ENCODE data around the gene FBXL7. TPM values are rescaled to one million over a fixed set of nuclear protein-coding genes. Genes with fewer than 3 reads are reported as not detected.

Gene FBXL7
- total RNA-seq, 1 experiment from 2014 or later, result not detected

- intact Hi-C loops (cut with micrococcal nuclease), result no loop called here
- no peaks in the 10 kb centered on the region for H3K36me3 Mint-ChIP-seq (ENCODE audit: insufficient read depth, unreplicated experiment)
- H3K27me3 Mint-ChIP-seq (ENCODE audit: insufficient read depth, unreplicated experiment), result peaks cover 20% of the 10 kb centered on the region
- CTCF ChIA-PET, result interaction anchor here (0.7 kb wide), 1 partner anchor 599 kb away, joined by 3 read pairs; no protein-coding TSS in a partner anchor
- no peaks in the 10 kb centered on the region for H3K9me3 Mint-ChIP-seq (ENCODE audit: unreplicated experiment)
- TF ChIP-seq CTCF (IDR thresholded peaks at IDR 0.05; ENCODE audit: unreplicated experiment), result no peak
- no peak for DNase-seq (ENCODE audit: unreplicated experiment)
- POLR2A ChIA-PET, result no interaction called here
- H3K4me1 Mint-ChIP-seq (ENCODE audit: insufficient read depth, unreplicated experiment), result no peaks in the 10 kb centered on the region
- no TSS peak for BruUV-seq (replicated peaks)
- H3K4me3 Mint-ChIP-seq (ENCODE audit: unreplicated experiment), result no peak overlapping the region
- no peak overlapping the region for H3K27ac Mint-ChIP-seq (ENCODE audit: low read depth, unreplicated experiment)
Observed at GRCh38 chr5:15474143-15474719, 25.7 kb upstream of the FBXL7 start.

GRCh38 chr5:15475367-15475766 lies 24.6 kb upstream of the FBXL7 start:
- intact Hi-C loops (cut with micrococcal nuclease), result no loop called here
- ChIA-PET POLR2A (no interaction called here), CTCF (interaction anchor here (0.6 kb wide), 1 partner anchor 9 kb away, joined by 3 read pairs; no protein-coding TSS in a partner anchor)
- Mint-ChIP-seq H3K36me3 (ENCODE audit: insufficient read depth, unreplicated experiment) (no peaks in the 10 kb centered on the region), H3K9me3 (ENCODE audit: unreplicated experiment) (no peaks in the 10 kb centered on the region), H3K27me3 (ENCODE audit: insufficient read depth, unreplicated experiment) (peaks cover 20% of the 10 kb centered on the region), H3K4me3 (ENCODE audit: unreplicated experiment) (no peak overlapping the region), H3K27ac (ENCODE audit: low read depth, unreplicated experiment) (no peak overlapping the region), H3K4me1 (ENCODE audit: insufficient read depth, unreplicated experiment) (no peaks in the 10 kb centered on the region)
- BruUV-seq (replicated peaks), result no TSS peak
- TF ChIP-seq CTCF (IDR thresholded peaks at IDR 0.05; ENCODE audit: unreplicated experiment), result no peak
- DNase-seq (ENCODE audit: unreplicated experiment), result no peak

- CTCF ChIA-PET, result interaction anchor here (0.5 to 0.7 kb wide), 2 partner anchors 348 to 395 kb away, joined by 3 read pairs; no protein-coding TSS in a partner anchor
- Mint-ChIP-seq H3K36me3 (ENCODE audit: insufficient read depth, unreplicated experiment) (no peaks in the 10 kb centered on the region), H3K4me3 (ENCODE audit: unreplicated experiment) (no peak overlapping the region), H3K4me1 (ENCODE audit: insufficient read depth, unreplicated experiment) (no peaks in the 10 kb centered on the region), H3K27me3 (ENCODE audit: insufficient read depth, unreplicated experiment) (peaks cover 20% of the 10 kb centered on the region), H3K27ac (ENCODE audit: low read depth, unreplicated experiment) (no peak overlapping the region), H3K9me3 (ENCODE audit: unreplicated experiment) (no peaks in the 10 kb centered on the region)
- no TSS peak for BruUV-seq (replicated peaks)
- POLR2A ChIA-PET, result no interaction called here
- no peak for TF ChIP-seq CTCF (IDR thresholded peaks at IDR 0.05; ENCODE audit: unreplicated experiment)
- no peak for DNase-seq (ENCODE audit: unreplicated experiment)
- intact Hi-C loops (cut with micrococcal nuclease), result no loop called here
Observed at GRCh38 chr5:15476977-15477376, 23.0 kb upstream of the FBXL7 start.

GRCh38 chr5:15480436-15480835 lies 19.5 kb upstream of the FBXL7 start:
- BruUV-seq (replicated peaks), result no TSS peak

More at GRCh38 chr5:15480436-15480835, 19.5 kb upstream of the FBXL7 start:
- H3K4me3 Mint-ChIP-seq (ENCODE audit: unreplicated experiment), result no peak overlapping the region
- peaks cover 18% of the 10 kb centered on the region for H3K27me3 Mint-ChIP-seq (ENCODE audit: insufficient read depth, unreplicated experiment)
- POLR2A ChIA-PET, result no interaction called here
- TF ChIP-seq CTCF (IDR thresholded peaks at IDR 0.05; ENCODE audit: unreplicated experiment), result no peak
- intact Hi-C loops (cut with micrococcal nuclease), result no loop called here
- H3K36me3 Mint-ChIP-seq (ENCODE audit: insufficient read depth, unreplicated experiment), result no peaks in the 10 kb centered on the region
- CTCF ChIA-PET, result no interaction called here
- no peak for DNase-seq (ENCODE audit: unreplicated experiment)
- H3K4me1 Mint-ChIP-seq (ENCODE audit: insufficient read depth, unreplicated experiment), result no peaks in the 10 kb centered on the region
- no peaks in the 10 kb centered on the region for H3K9me3 Mint-ChIP-seq (ENCODE audit: unreplicated experiment)
- no peak overlapping the region for H3K27ac Mint-ChIP-seq (ENCODE audit: low read depth, unreplicated experiment)
